ENCODE data around the gene PCDHGA8. TPM values are rescaled to one million over a fixed set of nuclear protein-coding genes. Genes with fewer than 3 reads are reported as not detected.

The PCDHGA8 gene
- total and polyA plus RNA-seq, 2 of the 13 experiments (the other 11 are each of a cell fraction or from before 2014, with no cell fraction given) = 0.05 to 0.29 TPM

- H3K4me2 ChIP-seq (ENCODE audit: low read depth, low read length) = no peak overlapping the region
- POLR2A ChIA-PET = no interaction called here
- no peak overlapping the region for H3K27ac ChIP-seq (ENCODE audit: extremely low read length, insufficient read depth, low read length)
- no peaks in the 10 kb centered on the region for H4K20me1 ChIP-seq (ENCODE audit: insufficient read depth, low read length)
- TF ChIP-seq ZNF235 (CRISPR knock-in tag; IDR thresholded peaks at IDR 0.05; ENCODE audit: borderline replicate concordance) = no peak
- no peak for TF ChIP-seq ZIK1 (CRISPR knock-in tag; IDR thresholded peaks at IDR 0.05; ENCODE audit: borderline replicate concordance, low read depth)
- no peak for TF ChIP-seq ZBTB44 (CRISPR knock-in tag; IDR thresholded peaks at IDR 0.05)
- no peak for TF ChIP-seq PAXIP1 (CRISPR knock-in tag; conservative IDR thresholded peaks at IDR 0.05)
- TF ChIP-seq MTERF4 (CRISPR knock-in tag; IDR thresholded peaks at IDR 0.05) = no peak
- TF ChIP-seq ZMYM2 (CRISPR knock-in tag; IDR thresholded peaks at IDR 0.05) = no peak
- TF ChIP-seq ZNF615 (CRISPR knock-in tag; IDR thresholded peaks at IDR 0.05; ENCODE audit: borderline replicate concordance) = no peak
- TF ChIP-seq IRF2 (CRISPR knock-in tag; IDR thresholded peaks at IDR 0.05) = no peak
- no peak for TF ChIP-seq ZNF816 (CRISPR knock-in tag; IDR thresholded peaks at IDR 0.05; ENCODE audit: borderline replicate concordance)
- intact Hi-C loops (cut with micrococcal nuclease; ENCODE audit: unreplicated experiment) (no loop called here), in situ Hi-C loops (cut with HindIII; ENCODE audit: extremely low pct_ligation_motif_present, low pct_unique_long_range_greater_than_20kb) (no loop called here)
- H2AFZ ChIP-seq (ENCODE audit: low read length) = no peak overlapping the region
- no peaks in the 10 kb centered on the region for H3K36me3 ChIP-seq (replicated peaks in 1 of 2; ENCODE audit: control insufficient read depth in 1 of 2, insufficient read depth in 2 of 2, low read length in 2 of 2)
- H3K4me1 ChIP-seq (ENCODE audit: insufficient read depth, low read length) = no peaks in the 10 kb centered on the region
- DNase-seq (ENCODE audit: low spot score) (no peak), FAIRE-seq (no peak), ATAC-seq (no peak)
- CTCF ChIA-PET (ENCODE audit: low intra/inter-chr PET ratio, low total read pairs) = interaction anchor here (1.4 kb wide), 1 partner anchor 103 kb away, joined by 8 read pairs; no protein-coding TSS in a partner anchor
- no peak overlapping the region for H3K4me3 ChIP-seq (replicated peaks in 1 of 3; ENCODE audit: insufficient read depth in 1 of 3, low read depth in 2 of 3, low read length in 3 of 3)
- BruUV-seq (replicated peaks) = no TSS peak
- no peak overlapping the region for H3K9ac ChIP-seq (ENCODE audit: insufficient read depth, low read depth, low read length)
- WGBS (ENCODE audit: low lambda C conversion rate) = 60% methylated on average over 13 of the region's 13 CpGs
- H3K27me3 ChIP-seq (ENCODE audit: control insufficient read depth in 1 of 2, insufficient read depth in 2 of 2, low read length in 2 of 2) = no peaks in the 10 kb centered on the region
- peaks cover 30% of the 10 kb centered on the region for H3K9me3 ChIP-seq (ENCODE audit: low read length)
- H3K79me2 ChIP-seq (ENCODE audit: insufficient read depth, low read length) = no peaks in the 10 kb centered on the region
These were observed 29.0 kb downstream of the PCDHGA8 start for GRCh38 chr5:141421489-141421855.

All from HepG2 (cell line).